HCT116 (cell line): ENCODE measurements around the gene DCTN3. TPM values are rescaled to one million over a fixed set of nuclear protein-coding genes. Genes with fewer than 3 reads are reported as not detected.

ENCODE experiments used
- ATAC-seq: fragments of 200-7000 bp; cut with Tn5 transposase; 2 replicates; pipeline ENCODE4 v1.9.1; 2020; ENCODE audit warnings: mild to moderate bottlenecking, moderate library complexity
- BruUV-seq: library from RNA; stranded (reverse); fragments of 400-500 nt; replicated peaks from 2 replicates; lab custom pipeline; 2021; lab: Mats Ljungman, UMichigan
- CTCF ChIA-PET: fragments of 300-600 bp; sonication (Branson Sonifier 250); formaldehyde crosslinking; loops from one replicate; lab custom pipeline; 2021; ENCODE audit warnings: antibody characterized with exemption; lab: Charles Lee
- POLR2A ChIA-PET: fragments of 300-600, 350-600 bp; sonication (Branson Sonifier 250); formaldehyde crosslinking; loops from one replicate; lab custom pipeline; 2021; ENCODE audit warnings: antibody characterized with exemption; lab: Charles Lee
- RAD21 ChIA-PET, 2 experiments: fragments of 300-600 bp; sonication (Branson Sonifier 250); formaldehyde crosslinking; loops; one replicate each; lab custom pipeline; 2023; ENCODE audit warnings: low total read pairs in 2 of 2; ENCODE audit not compliant: uncharacterized antibody in 2 of 2, unreplicated experiment in 2 of 2, low non-redundant PET in 1 of 2; lab: Charles Lee
- DNase-seq: peaks from one replicate; pipeline ENCODE4 v3.0.0-alpha.2; 2010; ENCODE audit warnings: low read depth, low spot score
- H2AFZ ChIP-seq: fragments of 200-600 bp; shearing (Covaris generic), sonication (generic); 2 replicates; pipeline ENCODE4 v1.6.1; 2017; ENCODE audit warnings: low read depth, mixed run types, mixed read lengths, antibody characterized with exemption, low read length; ENCODE audit not compliant: poor library complexity, severe bottlenecking
- H3K27ac ChIP-seq: 2 replicates; pipeline ENCODE4 v1.5.1; 2012; ENCODE audit warnings: low read depth, low read length
- H3K27me3 ChIP-seq: fragments of 200-600 bp; sonication (generic); 2 replicates; pipeline ENCODE4 v1.6.1; 2016; ENCODE audit warnings: mixed run types, low read length, mixed read lengths; ENCODE audit not compliant: insufficient read depth
- H3K36me3 ChIP-seq, 2 experiments: fragments of 200-500 bp in 1 of 2; fragments of 200-600 bp in 1 of 2; sonication (Bioruptor generic) in 1 of 2; sonication (generic) in 1 of 2; 2 replicates each; pipeline versions ENCODE4 v1.5.1 to v1.6.1; 2014 to 2016; ENCODE audit warnings: low read length in 2 of 2, inconsistent platforms in 1 of 2, mixed read lengths in 1 of 2, mixed run types in 1 of 2; ENCODE audit not compliant: insufficient read depth in 2 of 2, control insufficient read depth in 1 of 2
- H3K4me1 ChIP-seq, 2 experiments: fragments of 200-600 bp in 1 of 2; sonication (generic) in 1 of 2; 2 replicates each; pipeline versions ENCODE4 v1.5.1 to v1.6.1; 2012 to 2017; ENCODE audit warnings: low read length in 2 of 2, inconsistent platforms in 1 of 2, mild to moderate bottlenecking in 1 of 2, mixed read lengths in 1 of 2, mixed run types in 1 of 2, moderate library complexity in 1 of 2; ENCODE audit not compliant: insufficient read depth in 2 of 2, control insufficient read depth in 1 of 2
- H3K4me2 ChIP-seq: fragments of 200-600 bp; sonication (generic); 2 replicates; pipeline ENCODE4 v1.6.1; 2017; ENCODE audit warnings: mixed run types, low read length, mixed read lengths
- H3K4me3 ChIP-seq, 2 experiments: fragments of 200-600 bp in 1 of 2; sonication (generic) in 1 of 2; replicated peaks in 1 of 2; 2 replicates each; pipeline ENCODE4 v1.5.1; 2011 to 2016; ENCODE audit warnings: low read length in 2 of 2, control low read depth in 1 of 2, low read depth in 1 of 2, mild to moderate bottlenecking in 1 of 2, mixed read lengths in 1 of 2, mixed run types in 1 of 2
- H3K79me2 ChIP-seq: fragments of 200-600 bp; sonication (generic); 2 replicates; pipeline ENCODE4 v1.6.1; 2017; ENCODE audit warnings: mild to moderate bottlenecking, mixed run types, low read length, moderate library complexity, mixed read lengths; ENCODE audit not compliant: insufficient read depth
- H3K9ac ChIP-seq: fragments of 200-600 bp; sonication (generic); 2 replicates; pipeline ENCODE4 v1.6.1; 2016; ENCODE audit warnings: low read length, mixed read lengths
- H3K9me2 ChIP-seq: fragments of 200-600 bp; sonication (generic), shearing (Covaris generic); 2 replicates; pipeline ENCODE4 v1.6.1; 2017; ENCODE audit warnings: mixed run types, mild to moderate bottlenecking, moderate library complexity; ENCODE audit not compliant: insufficient read depth
- H3K9me3 ChIP-seq, 2 experiments: fragments of 200-500 bp in 1 of 2; fragments of 200-600 bp in 1 of 2; sonication (Bioruptor generic) in 1 of 2; sonication (generic) in 1 of 2; 2 replicates each; pipeline ENCODE4 v1.6.1; 2014 to 2017; ENCODE audit warnings: low read length in 2 of 2, mixed read lengths in 2 of 2, inconsistent platforms in 1 of 2, low read depth in 1 of 2, mild to moderate bottlenecking in 1 of 2, mixed run types in 1 of 2, moderate library complexity in 1 of 2; ENCODE audit not compliant: control insufficient read depth in 1 of 2, insufficient read depth in 1 of 2
- H4K20me1 ChIP-seq: fragments of 200-600 bp; sonication (generic), shearing (Covaris generic); 2 replicates; pipeline ENCODE4 v1.6.1; 2017; ENCODE audit warnings: mixed run types, mild to moderate bottlenecking, moderate library complexity; ENCODE audit not compliant: insufficient read depth
- CBX3 ChIP-seq: IDR thresholded peaks from 2 replicates; pipeline ENCODE4 v1.6.1; 2012; ENCODE audit warnings: low read depth
- CEBPB ChIP-seq: IDR thresholded peaks from 2 replicates; pipeline ENCODE4 v1.6.1; 2012; ENCODE audit warnings: low read depth
- EZH2phosphoT487 ChIP-seq: fragments of 200-600 bp; IDR thresholded peaks from 2 replicates; pipeline ENCODE4 v1.6.1; 2018; ENCODE audit warnings: antibody characterized with exemption, borderline replicate concordance
- FOSL1 ChIP-seq: IDR thresholded peaks from 2 replicates; pipeline ENCODE4 v1.6.1; 2012; ENCODE audit warnings: low read depth
- JUND ChIP-seq: IDR thresholded peaks from 2 replicates; pipeline ENCODE4 v1.6.1; 2012
- POLR2AphosphoS5 ChIP-seq: IDR thresholded peaks from 2 replicates; pipeline ENCODE4 v1.6.1; 2011; ENCODE audit warnings: mild to moderate bottlenecking, low read depth, low read length, moderate library complexity
- RAD21 ChIP-seq: IDR thresholded peaks from 2 replicates; pipeline ENCODE4 v1.6.1; 2012; ENCODE audit warnings: low read depth, mild to moderate bottlenecking
- SIN3A ChIP-seq: IDR thresholded peaks from 2 replicates; pipeline ENCODE4 v1.6.1; 2012; ENCODE audit warnings: low read depth
- SP1 ChIP-seq: IDR thresholded peaks from 2 replicates; pipeline ENCODE4 v1.6.1; 2012; ENCODE audit warnings: low read depth
- SRF ChIP-seq: IDR thresholded peaks from 2 replicates; pipeline ENCODE4 v1.6.1; 2012; ENCODE audit warnings: low read depth
- TCF7L2 ChIP-seq: IDR thresholded peaks from 2 replicates; pipeline ENCODE4 v1.7.0; 2011; ENCODE audit warnings: borderline replicate concordance, inconsistent platforms; ENCODE audit not compliant: insufficient read depth, insufficient read length; ENCODE audit errors: extremely low read depth
- ZNF274 ChIP-seq: fragments of 200-500 bp; sonication (Bioruptor generic); IDR thresholded peaks from 2 replicates; pipeline ENCODE4 v1.6.1; 2014; ENCODE audit warnings: mild to moderate bottlenecking, low read depth, low read length, inconsistent platforms
- intact Hi-C: fragments of 100-400 bp; cut with micrococcal nuclease; formaldehyde crosslinking; loops from 2 replicates; pipeline ENCODE4 v1.10.0; 2022
- total RNA-seq: library from RNA; stranded (reverse); gene quantifications from one replicate; pipeline ENCODE4 v1.2.1, GENCODE V29; 2021; ENCODE audit not compliant: unreplicated experiment
- TF ChIP-seq, protein P1 (sequence below): IDR thresholded peaks from 2 replicates; pipeline ENCODE4 v1.6.1; 2012; ENCODE audit warnings: low read depth
- TF ChIP-seq, protein P2 (sequence below): IDR thresholded peaks from 2 replicates; pipeline ENCODE4 v1.6.1; 2012

DCTN3 gene
- total RNA-seq, 1 experiment from 2014 or later: 64.0 TPM

- H2AFZ ChIP-seq: no peak overlapping the region
- CTCF ChIA-PET: interaction anchor here (1.5 kb wide), 1 partner anchor 18 kb away, joined by 3 read pairs; no protein-coding TSS in a partner anchor
- RAD21 ChIA-PET: no interaction called here
- no peaks in the 10 kb centered on the region for H3K36me3 ChIP-seq
- no peaks in the 10 kb centered on the region; a peak in 1 of 4 replicates for H3K4me1 ChIP-seq
- no peak overlapping the region for H3K4me3 ChIP-seq
- ATAC-seq (no peak), DNase-seq (no peak)
- no peaks in the 10 kb centered on the region for H3K27me3 ChIP-seq
- no peaks in the 10 kb centered on the region for H4K20me1 ChIP-seq
- POLR2A ChIA-PET: no interaction called here
- no peaks in the 10 kb centered on the region for H3K9me2 ChIP-seq
- no peaks in the 10 kb centered on the region for H3K9me3 ChIP-seq
- TF ChIP-seq ZNF274: no peak
- no peak for TF ChIP-seq CBX3
- TF ChIP-seq, protein P1, sequence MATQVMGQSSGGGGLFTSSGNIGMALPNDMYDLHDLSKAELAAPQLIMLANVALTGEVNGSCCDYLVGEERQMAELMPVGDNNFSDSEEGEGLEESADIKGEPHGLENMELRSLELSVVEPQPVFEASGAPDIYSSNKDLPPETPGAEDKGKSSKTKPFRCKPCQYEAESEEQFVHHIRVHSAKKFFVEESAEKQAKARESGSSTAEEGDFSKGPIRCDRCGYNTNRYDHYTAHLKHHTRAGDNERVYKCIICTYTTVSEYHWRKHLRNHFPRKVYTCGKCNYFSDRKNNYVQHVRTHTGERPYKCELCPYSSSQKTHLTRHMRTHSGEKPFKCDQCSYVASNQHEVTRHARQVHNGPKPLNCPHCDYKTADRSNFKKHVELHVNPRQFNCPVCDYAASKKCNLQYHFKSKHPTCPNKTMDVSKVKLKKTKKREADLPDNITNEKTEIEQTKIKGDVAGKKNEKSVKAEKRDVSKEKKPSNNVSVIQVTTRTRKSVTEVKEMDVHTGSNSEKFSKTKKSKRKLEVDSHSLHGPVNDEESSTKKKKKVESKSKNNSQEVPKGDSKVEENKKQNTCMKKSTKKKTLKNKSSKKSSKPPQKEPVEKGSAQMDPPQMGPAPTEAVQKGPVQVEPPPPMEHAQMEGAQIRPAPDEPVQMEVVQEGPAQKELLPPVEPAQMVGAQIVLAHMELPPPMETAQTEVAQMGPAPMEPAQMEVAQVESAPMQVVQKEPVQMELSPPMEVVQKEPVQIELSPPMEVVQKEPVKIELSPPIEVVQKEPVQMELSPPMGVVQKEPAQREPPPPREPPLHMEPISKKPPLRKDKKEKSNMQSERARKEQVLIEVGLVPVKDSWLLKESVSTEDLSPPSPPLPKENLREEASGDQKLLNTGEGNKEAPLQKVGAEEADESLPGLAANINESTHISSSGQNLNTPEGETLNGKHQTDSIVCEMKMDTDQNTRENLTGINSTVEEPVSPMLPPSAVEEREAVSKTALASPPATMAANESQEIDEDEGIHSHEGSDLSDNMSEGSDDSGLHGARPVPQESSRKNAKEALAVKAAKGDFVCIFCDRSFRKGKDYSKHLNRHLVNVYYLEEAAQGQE: no peak
- no peak for TF ChIP-seq FOSL1
- no peak for TF ChIP-seq CEBPB
- no peak for TF ChIP-seq POLR2AphosphoS5
- no peak for TF ChIP-seq SRF
- TF ChIP-seq SIN3A: no peak
- TF ChIP-seq EZH2phosphoT487: no peak
- no peak for TF ChIP-seq TCF7L2
- TF ChIP-seq, protein P2, sequence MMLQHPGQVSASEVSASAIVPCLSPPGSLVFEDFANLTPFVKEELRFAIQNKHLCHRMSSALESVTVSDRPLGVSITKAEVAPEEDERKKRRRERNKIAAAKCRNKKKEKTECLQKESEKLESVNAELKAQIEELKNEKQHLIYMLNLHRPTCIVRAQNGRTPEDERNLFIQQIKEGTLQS: no peak
- no peak for TF ChIP-seq JUND
- TF ChIP-seq RAD21: no peak
- TF ChIP-seq SP1: no peak
- H3K4me2 ChIP-seq: no peak overlapping the region
- H3K27ac ChIP-seq: no peak overlapping the region
- BruUV-seq: no TSS peak
- H3K9ac ChIP-seq: no peak overlapping the region
- no peaks in the 10 kb centered on the region for H3K79me2 ChIP-seq
- intact Hi-C loops: no loop called here
These were observed 46.5 kb downstream of the DCTN3 start for GRCh38 chr9:34573599-34574325.
